ENCODE results near the gene RYR2.

Gene RYR2

GRCh38 chr1:237679687-237680086 lies 637.7 kb downstream of the RYR2 start:
- DNase-seq (ENCODE audit: low read depth): no peak

DNA sequence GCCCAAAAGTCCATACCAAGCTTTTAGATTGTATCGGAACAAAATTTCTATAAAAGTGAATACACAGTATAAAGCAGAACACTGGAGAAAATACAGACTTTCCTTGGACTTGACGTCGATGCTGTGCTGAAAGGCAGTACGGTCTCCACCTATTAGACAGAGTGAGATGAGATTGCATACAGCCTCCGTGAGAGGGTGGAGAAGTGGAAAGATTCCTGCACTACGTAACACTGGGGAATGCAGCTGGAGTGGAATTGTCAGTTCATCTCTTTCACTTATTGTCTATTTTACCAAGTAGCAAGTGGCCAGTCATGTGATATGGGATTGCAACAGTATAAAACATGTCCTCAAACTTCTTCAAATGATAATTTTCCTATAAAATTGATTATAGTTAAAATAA lies 639.2 kb downstream of the RYR2 start:
- DNase-seq (ENCODE audit: low read depth): no peak

DNA sequence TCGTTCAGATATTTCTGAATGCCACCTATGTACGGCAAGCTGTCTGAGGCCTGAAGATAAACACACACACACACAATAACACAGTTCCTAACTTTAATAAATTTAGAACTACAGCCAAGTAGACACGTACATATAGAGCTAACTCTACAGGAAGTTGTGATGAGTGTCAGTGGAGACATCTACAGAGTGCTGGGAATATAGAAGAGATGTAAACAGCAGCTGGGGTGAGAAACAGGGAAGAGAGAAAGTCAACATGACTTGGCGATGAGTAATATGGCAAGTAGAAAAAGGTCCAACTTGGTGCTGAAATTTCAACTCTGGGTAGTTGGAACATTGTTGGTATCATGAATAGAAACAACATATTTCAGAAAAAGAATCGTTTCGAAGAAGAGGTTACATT lies 642.3 kb downstream of the RYR2 start:
- DNase-seq (ENCODE audit: low read depth): no peak

DNA sequence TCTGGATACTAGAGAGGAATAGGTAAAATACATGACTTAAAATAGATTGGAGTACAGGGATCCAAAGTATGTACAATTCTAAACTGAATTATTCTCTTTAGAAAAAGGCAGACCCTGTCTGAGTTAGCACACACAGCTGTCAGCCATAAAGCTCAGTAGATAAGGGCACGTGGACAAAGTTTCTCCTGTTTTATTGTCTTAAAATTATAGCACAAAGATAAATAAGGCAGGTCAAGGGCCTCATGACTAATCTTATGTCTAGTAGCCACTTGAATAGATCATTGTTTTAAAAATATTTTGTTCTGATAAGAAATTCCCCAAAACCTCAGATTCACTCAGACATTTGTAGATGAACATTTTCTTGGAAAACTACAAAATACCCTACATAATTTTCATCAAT lies 643.6 kb downstream of the RYR2 start:
- no peak for DNase-seq (ENCODE audit: low read depth)

DNA sequence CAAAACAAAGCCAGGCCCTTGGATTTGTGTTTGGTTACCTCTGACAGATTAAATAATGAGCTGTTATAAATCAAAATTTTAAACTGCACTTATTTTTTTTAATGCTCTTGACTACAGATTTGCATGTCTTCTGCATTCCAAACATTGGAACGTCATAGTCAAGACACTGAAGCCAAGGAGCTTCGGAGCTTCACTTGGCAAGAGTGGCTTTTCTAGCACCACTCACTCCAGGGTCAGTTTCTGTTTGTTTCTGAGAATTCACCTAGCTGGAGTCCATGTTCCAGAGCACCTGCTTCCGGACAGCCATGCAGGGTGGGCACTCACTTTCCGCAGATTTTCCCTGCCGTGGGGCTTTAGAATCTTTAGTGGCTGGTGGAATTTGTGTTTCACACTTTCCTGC lies 645.8 kb downstream of the RYR2 start:
- DNase-seq (ENCODE audit: low read depth): no peak

DNA sequence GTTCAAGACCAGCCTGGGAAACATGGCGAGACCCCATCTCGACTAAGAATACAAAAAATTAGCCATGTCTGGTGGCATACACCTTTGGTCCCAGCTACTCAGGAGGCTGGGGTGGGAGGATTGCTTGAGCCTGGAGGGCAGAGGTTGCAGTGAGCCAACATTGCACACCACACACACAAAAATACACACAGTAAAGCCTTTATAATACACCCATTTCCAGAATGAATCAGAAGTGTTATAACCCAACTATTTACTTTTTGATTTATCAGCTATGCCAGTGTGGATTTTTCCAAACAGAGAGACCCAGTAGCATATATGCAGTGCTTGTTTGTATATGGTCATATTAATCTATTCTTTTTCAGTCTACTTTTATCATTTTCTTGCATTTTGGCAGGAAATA lies 648.7 kb downstream of the RYR2 start:
- no peak for DNase-seq (ENCODE audit: low read depth)

GRCh38 chr1:237692255-237692654 lies 650.3 kb downstream of the RYR2 start:
- no peak for DNase-seq (ENCODE audit: low read depth)

GRCh38 chr1:237695878-237696277 lies 653.9 kb downstream of the RYR2 start:
- no peak for DNase-seq (ENCODE audit: low read depth)

DNA sequence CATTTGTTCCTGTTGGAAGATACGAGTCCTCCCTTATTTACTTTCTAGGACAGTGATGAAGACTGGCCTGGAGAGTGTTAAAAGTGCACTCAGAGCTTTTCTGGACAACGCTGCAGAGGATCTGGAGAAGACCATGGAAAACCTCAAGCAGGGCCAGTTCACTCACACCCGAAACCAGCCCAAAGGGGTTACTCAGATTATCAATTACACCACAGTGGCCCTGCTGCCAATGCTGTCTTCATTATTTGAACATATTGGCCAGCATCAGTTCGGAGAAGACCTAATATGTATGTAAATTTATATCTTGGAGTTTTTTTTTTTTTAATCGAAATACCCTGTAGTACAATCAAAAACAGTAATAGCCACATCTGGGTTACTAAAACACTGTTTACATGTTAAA lies 658.2 kb downstream of the RYR2 start:
- DNase-seq (ENCODE audit: low read depth): no peak

DNA sequence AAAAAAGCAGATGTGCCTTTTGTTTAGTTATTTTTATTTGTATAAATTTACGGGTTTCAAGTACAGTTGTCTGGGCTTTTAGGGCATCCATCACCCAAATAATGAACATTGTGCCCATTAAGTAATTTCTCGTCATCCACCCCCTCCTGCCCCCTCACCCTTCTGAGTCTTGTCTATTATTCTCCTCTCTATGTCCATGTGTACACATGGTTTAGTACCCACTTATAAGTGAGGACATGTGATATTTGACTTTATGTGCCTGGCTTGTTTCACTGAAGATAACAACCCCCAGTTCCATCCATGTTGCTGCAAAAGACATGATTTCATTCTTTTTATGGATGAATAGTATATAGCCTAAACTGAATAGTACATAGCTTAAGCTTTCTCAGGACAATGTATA lies 659.5 kb downstream of the RYR2 start:
- no peak for DNase-seq (ENCODE audit: low read depth)

GRCh38 chr1:237702161-237702560 lies 660.2 kb downstream of the RYR2 start:
- DNase-seq (ENCODE audit: low read depth): no peak

DNA sequence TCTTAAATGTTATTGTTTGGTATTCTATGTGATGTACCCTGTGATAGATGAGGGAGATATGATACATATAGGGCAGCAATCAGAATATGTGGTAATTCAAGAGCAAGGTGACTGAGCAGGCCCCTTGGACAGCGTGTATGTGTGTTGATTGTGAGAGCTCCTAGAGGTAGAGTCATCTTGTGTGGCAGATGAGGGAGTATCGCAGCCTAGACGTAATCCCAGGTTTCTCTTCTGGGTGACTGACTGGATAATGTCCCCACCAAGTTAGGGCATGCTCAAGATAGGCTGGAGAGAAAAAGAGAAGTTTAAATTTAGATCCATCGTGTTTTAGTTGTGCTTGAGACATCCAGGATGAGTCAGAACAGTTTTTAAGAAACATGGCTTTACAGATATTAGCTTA lies 663.5 kb downstream of the RYR2 start:
- DNase-seq (ENCODE audit: low read depth): no peak

GRCh38 chr1:237709355-237709754 lies 667.4 kb downstream of the RYR2 start:
- no peak for DNase-seq (ENCODE audit: low read depth)

- no peak for DNase-seq (ENCODE audit: low read depth)
Observed at GRCh38 chr1:237711281-237711680, 669.3 kb downstream of the RYR2 start.

- DNase-seq (ENCODE audit: low read depth): no peak
Observed at GRCh38 chr1:237712082-237712481, 670.1 kb downstream of the RYR2 start.

DNA sequence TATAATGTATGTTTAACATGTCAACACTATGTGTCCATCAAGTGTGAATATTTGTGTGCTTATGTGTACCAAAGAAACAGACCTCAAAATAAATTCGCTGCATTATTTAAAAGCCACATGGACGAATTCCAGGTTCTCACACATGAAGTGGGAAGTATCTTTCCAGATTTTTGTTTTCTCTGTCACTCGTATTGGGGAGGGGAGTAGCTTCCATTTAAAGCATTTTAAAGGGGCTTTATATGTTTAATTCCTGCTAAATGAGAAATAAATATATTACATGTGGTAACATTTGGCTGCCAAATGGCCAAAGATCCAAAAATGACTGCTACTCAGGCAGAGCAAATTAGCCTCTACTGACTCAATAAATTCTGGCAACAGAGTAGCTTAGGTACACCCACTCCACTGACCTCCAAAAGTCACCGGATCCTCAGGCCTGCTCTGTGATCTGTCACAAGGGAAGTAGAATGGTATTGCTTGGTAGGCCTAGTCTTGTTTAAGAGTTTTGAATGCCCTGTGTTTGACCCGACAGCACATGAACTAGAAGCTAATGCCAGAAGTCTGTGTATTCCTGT lies 670.7 kb downstream of the RYR2 start:
- DNase-seq (ENCODE audit: low read depth): no peak

GRCh38 chr1:237713916-237714315 lies 671.9 kb downstream of the RYR2 start:
- no peak for DNase-seq (ENCODE audit: low read depth)

- DNase-seq (ENCODE audit: low read depth): no peak
Observed at GRCh38 chr1:237717106-237717505, 675.1 kb downstream of the RYR2 start.

DNA sequence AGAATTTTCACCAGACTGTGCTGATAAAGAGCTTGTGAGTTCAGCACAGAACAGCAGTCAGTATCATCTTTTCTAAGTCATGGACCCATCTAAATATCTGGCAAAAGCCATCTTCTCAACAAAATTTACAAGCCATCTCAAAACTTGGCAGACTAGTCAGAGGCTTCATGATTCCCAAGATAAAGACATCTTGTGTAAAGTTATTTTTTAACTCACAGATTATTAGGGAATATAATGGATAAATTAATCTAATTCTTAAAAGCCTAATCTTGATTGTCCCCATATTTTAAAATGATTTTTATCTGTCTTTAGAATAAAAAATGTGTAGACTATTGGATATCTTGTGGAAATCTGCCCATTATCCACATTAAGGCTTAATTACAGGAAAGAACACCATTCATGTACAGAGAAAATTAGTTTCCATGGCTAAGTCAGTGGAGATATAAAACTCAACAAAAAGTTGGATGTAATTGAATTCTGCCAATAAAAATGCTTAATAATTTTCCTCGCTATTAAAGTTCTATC lies 688.9 kb downstream of the RYR2 start:
- no peak for DNase-seq (ENCODE audit: low read depth)

GRCh38 chr1:237732657-237733056 lies 690.7 kb downstream of the RYR2 start:
- no peak for DNase-seq (ENCODE audit: low read depth)

DNA sequence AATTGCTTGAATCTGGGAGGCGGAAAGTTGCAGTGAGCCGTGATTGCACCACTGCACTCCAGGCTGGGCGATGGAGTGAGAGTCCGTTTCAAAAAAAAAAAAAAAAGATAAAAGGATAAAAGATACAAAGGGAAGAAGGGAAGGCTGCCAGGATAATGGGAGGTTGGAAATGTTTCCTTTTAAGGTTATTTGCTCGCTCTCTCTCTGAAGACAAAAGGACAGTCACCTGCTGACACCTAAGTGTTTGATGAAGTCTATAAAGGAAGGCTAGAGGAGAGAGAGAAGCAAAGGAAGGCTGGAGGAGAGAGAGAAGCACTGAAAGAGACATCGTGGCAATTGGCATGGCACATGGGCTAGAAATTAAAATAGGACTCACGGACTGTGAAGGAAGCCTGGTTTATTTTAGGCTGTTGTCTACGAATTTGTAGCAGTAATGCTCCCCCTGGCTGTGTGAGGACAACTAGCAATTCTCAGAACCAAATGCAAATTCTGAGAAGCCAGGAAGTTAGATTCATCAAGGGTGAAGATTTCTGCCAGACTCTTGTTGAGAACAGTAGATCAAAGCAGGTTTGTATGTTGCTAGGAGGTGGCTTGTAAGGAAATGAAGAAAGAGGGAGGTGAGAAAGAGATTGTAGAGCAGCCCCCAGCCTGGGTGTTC lies 694.5 kb downstream of the RYR2 start:
- DNase-seq (ENCODE audit: low read depth): no peak

- no peak for DNase-seq (ENCODE audit: low read depth)
Observed at GRCh38 chr1:237737448-237737847, 695.5 kb downstream of the RYR2 start.

DNA sequence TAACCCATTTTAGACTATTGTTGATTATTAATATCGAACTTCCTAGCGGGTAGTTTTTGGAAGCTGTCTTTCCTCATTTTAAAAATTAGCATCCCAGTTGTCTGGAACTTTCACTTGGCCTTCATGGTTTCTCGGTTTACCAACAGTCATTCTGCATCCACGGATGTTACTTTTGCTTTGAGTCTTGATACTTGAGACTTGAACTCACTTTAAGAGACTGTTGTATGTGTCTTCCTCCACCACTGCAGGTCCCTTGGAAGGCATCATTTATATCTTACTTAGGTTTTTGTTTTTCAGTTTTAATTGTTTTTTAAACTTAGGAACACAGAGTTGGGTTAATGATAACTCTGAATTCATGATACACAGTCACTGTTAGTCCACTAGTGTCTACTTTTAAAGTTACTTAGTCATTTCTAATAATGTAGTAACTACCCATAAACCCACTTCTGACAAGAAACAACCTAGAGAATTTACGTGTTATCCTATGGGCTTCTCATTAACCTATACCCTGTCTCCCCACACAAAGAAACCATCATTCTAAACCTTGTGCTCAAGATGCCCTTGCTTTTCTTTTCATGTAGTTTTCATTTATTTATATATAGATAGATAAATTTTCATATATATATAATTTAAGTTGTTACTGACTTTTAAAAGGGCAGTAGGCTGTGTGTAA lies 696.1 kb downstream of the RYR2 start:
- no peak for DNase-seq (ENCODE audit: low read depth)

DNA sequence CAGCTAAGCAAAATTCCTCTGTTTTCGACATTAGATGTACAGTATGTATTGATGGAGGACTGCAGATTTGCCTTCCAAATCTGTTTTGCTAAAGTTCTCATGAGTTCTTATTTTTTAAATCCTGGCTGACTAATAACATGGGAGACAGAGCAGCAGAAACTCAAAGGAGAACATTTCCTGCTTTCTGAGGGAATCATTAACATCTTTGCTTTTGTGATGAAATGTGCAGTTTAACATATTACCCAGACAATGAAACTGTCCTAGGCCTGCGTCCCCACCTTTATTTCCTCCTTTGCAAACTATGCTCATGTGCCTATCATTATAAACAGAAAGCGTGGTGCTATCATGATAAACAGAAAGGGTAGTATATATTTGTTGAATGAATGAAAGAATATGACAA lies 698.9 kb downstream of the RYR2 start:
- no peak for DNase-seq (ENCODE audit: low read depth)
